Measurements from ENCODE around the gene CPSF7. TPM values are rescaled to one million over a fixed set of nuclear protein-coding genes. Genes with fewer than 3 reads are reported as not detected.

Gene CPSF7
- total RNA-seq, 5 donors from 2014 or later (not counting 1 experiment from before 2014, with no cell fraction given), result 104 to 144 (median 117) TPM

- H3K4me3 ChIP-seq (ENCODE audit: control insufficient read depth in 1 of 2, extremely low read depth in 1 of 2, low read length in 1 of 2), result no peak overlapping the region
- no peak overlapping the region for H3K27ac Mint-ChIP-seq
Measured at GRCh38 chr11:61447601-61448551, 18.1 kb upstream of the CPSF7 start.

DNA sequence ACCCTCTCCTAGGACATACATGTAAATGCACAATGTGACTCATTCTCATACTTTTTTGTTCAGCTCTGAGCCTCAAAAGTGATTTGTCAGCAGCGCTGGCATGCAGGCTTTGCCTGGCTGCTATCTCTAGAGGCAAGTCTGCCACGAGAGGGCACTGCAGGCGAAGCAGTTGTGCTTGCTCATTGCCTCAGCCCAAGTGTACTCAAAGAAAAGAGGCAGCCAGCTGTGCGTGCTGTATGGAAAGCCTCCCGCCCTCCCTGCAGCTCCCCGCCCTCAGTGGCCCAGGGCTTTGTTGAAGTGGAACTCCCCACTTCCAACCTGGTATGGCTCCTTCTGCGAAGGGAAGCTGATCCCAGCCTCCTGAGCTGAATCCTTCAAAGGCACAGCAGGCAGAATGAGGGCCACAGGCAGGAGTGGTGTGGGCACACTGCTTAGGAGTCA is 16.5 kb upstream of the CPSF7 start:
- peak; percentile 29 to 73 (median 60) for DNase-seq
- ATAC-seq (replicated peaks in 1 of 4), result peak; percentile 74 to 93 (median 82)
- ChIA-PET CTCF (interaction anchor here in 1 of 2 donors (2.6 kb wide), 1 partner anchor 71 kb away, joined by 9 read pairs; no protein-coding TSS in a partner anchor), POLR2A (no interaction called here)
- no peaks in the 10 kb centered on the region for H3K9me3 Mint-ChIP-seq
- peaks cover 52% of the 10 kb centered on the region for H3K36me3 Mint-ChIP-seq
- H3K4me1 ChIP-seq (ENCODE audit: control insufficient read depth in 1 of 2, extremely low read depth in 1 of 2, insufficient read depth in 2 of 2, low read length in 2 of 2), result peaks cover 0 to 5% of the 10 kb centered on the region in 2 experiments
- no peak overlapping the region for H3K4me3 ChIP-seq (ENCODE audit: control insufficient read depth in 1 of 2, extremely low read depth in 1 of 2, low read length in 1 of 2)
- no peaks in the 10 kb centered on the region for H3K9me3 ChIP-seq
- peaks cover 7 to 83% of the 10 kb centered on the region in 2 donors for H3K36me3 ChIP-seq (ENCODE audit: control insufficient read depth in 2 of 2, extremely low read depth in 1 of 2, insufficient read depth in 1 of 2, low read length in 1 of 2)
- 29% methylated on average over 6 of the region's 7 CpGs for WGBS (ENCODE audit: insufficient coverage)
- H3K4me1 Mint-ChIP-seq, result peaks cover 10 to 27% (median 20%) of the 10 kb centered on the region in 3 donors
- H3K27me3 ChIP-seq (replicated peaks in 1 of 2; ENCODE audit: control insufficient read depth in 2 of 2, extremely low read depth in 1 of 2, insufficient read depth in 2 of 2, low read length in 1 of 2), result no peaks in the 10 kb centered on the region
- H3K27ac Mint-ChIP-seq, result peak overlapping the region in 1 of 2 donors; percentile 22
- H3K27ac ChIP-seq (ENCODE audit: low read length), result no peak overlapping the region
- no peak overlapping the region for H3K4me3 Mint-ChIP-seq
- no peaks in the 10 kb centered on the region for H3K27me3 Mint-ChIP-seq

More at GRCh38 chr11:61447601-61448551, 18.1 kb upstream of the CPSF7 start:
- 65% methylated on average over 6 of the region's 12 CpGs for whole genome bisulfite sequencing (ENCODE audit: insufficient coverage)
- ChIA-PET POLR2A (no interaction called here), CTCF (interaction anchor here (0.8 to 2.6 kb wide), 4 partner anchors 13 to 69 kb away, joined by 3 to 9 read pairs (median 4); no protein-coding TSS in a partner anchor)
- H3K4me3 Mint-ChIP-seq, result no peak overlapping the region
- Histone ChIP-seq H3K4me1 (ENCODE audit: control insufficient read depth in 1 of 2, extremely low read depth in 1 of 2, insufficient read depth in 2 of 2, low read length in 2 of 2) (peaks cover 0 to 5% of the 10 kb centered on the region in 2 experiments), H3K9me3 (no peaks in the 10 kb centered on the region), H3K36me3 (ENCODE audit: control insufficient read depth in 2 of 2, extremely low read depth in 1 of 2, insufficient read depth in 1 of 2, low read length in 1 of 2) (peaks cover 3 to 81% of the 10 kb centered on the region in 2 donors), H3K27ac (ENCODE audit: low read length) (no peak overlapping the region), H3K27me3 (replicated peaks in 1 of 2; ENCODE audit: control insufficient read depth in 2 of 2, extremely low read depth in 1 of 2, insufficient read depth in 2 of 2, low read length in 1 of 2) (no peaks in the 10 kb centered on the region)
- no peak for DNase-seq
- ATAC-seq (replicated peaks in 1 of 4), result no peak
- H3K4me1 Mint-ChIP-seq, result peaks cover 6 to 20% (median 16%) of the 10 kb centered on the region in 3 donors
- H3K36me3 Mint-ChIP-seq, result peaks cover 54% of the 10 kb centered on the region
- no peaks in the 10 kb centered on the region for H3K9me3 Mint-ChIP-seq
- H3K27me3 Mint-ChIP-seq, result no peaks in the 10 kb centered on the region

DNA sequence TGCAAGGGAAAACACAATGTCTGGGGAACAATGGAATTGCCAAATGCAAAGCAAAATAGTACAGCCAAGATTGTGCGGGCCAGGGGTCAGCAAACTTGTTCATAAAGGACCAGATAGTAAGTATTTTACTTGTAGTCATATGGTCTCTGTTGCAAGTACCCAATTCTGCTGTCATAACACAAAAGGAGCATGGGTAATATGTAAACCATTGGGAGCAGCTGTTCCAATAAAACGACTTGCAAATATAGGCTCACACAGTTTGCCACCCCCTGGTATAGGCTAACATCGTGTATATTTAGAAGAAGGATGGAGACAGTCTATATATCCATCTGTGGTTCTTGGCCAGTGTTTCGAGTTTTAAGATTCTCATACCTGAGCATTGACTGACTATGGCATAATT is 15.7 kb upstream of the CPSF7 start:
- Histone ChIP-seq H3K27ac (ENCODE audit: low read length) (no peak overlapping the region), H3K4me3 (ENCODE audit: control insufficient read depth in 1 of 2, extremely low read depth in 1 of 2, low read length in 1 of 2) (no peak overlapping the region), H3K36me3 (ENCODE audit: control insufficient read depth in 2 of 2, extremely low read depth in 1 of 2, insufficient read depth in 1 of 2, low read length in 1 of 2) (peaks cover 7 to 80% of the 10 kb centered on the region in 2 donors), H3K9me3 (no peaks in the 10 kb centered on the region), H3K4me1 (ENCODE audit: control insufficient read depth in 1 of 2, extremely low read depth in 1 of 2, insufficient read depth in 2 of 2, low read length in 2 of 2) (peaks cover 0 to 5% of the 10 kb centered on the region in 2 experiments), H3K27me3 (replicated peaks in 1 of 2; ENCODE audit: control insufficient read depth in 2 of 2, extremely low read depth in 1 of 2, insufficient read depth in 2 of 2, low read length in 1 of 2) (no peaks in the 10 kb centered on the region)
- Mint-ChIP-seq H3K27ac (no peak overlapping the region), H3K27me3 (no peaks in the 10 kb centered on the region), H3K4me3 (no peak overlapping the region), H3K36me3 (peaks cover 51% of the 10 kb centered on the region), H3K9me3 (no peaks in the 10 kb centered on the region), H3K4me1 (peaks cover 10 to 24% (median 20%) of the 10 kb centered on the region in 3 donors)
- WGBS (ENCODE audit: insufficient coverage), result 95% methylated on average over 3 of the region's 4 CpGs
- ChIA-PET CTCF (interaction anchor here (0.6 to 2.6 kb wide), 3 partner anchors 33 to 610 kb away, joined by 3 to 9 read pairs (median 3); no protein-coding TSS in a partner anchor), POLR2A (interaction anchor here in 1 of 2 donors (0.5 kb wide), 1 partner anchor 13 kb away, joined by 3 read pairs; no protein-coding TSS in a partner anchor)
- DNase-seq (no peak), ATAC-seq (replicated peaks in 1 of 4) (no peak)

DNA sequence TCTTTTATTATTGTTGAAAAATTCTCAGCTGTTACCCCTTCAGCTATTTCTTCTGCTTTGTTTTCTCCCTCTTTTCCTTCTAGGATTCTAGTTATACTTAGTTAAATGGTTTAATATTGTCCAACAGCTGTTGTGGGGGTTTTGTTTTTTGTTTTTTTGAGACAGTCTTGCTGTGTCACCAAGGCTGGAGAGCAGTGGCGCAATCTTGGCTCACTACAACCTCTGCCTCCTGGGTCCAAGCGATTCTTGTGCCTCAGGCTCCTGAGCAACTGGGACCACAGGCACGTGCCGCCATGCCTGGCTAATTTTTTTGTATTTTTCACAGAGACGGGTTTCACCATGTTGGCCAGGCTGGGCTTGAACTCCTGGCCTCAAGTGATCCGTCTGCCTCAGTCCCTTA is 12.8 kb upstream of the CPSF7 start:
- Mint-ChIP-seq H3K36me3 (peaks cover 49% of the 10 kb centered on the region), H3K4me3 (no peak overlapping the region), H3K9me3 (no peaks in the 10 kb centered on the region), H3K27ac (no peak overlapping the region), H3K27me3 (no peaks in the 10 kb centered on the region), H3K4me1 (peaks cover 10 to 20% (median 19%) of the 10 kb centered on the region in 3 donors)
- Histone ChIP-seq H3K36me3 (ENCODE audit: control insufficient read depth in 2 of 2, extremely low read depth in 1 of 2, insufficient read depth in 1 of 2, low read length in 1 of 2) (peaks cover 4 to 76% of the 10 kb centered on the region in 2 donors), H3K4me3 (ENCODE audit: control insufficient read depth in 1 of 2, extremely low read depth in 1 of 2, low read length in 1 of 2) (no peak overlapping the region), H3K27me3 (replicated peaks in 1 of 2; ENCODE audit: control insufficient read depth in 2 of 2, extremely low read depth in 1 of 2, insufficient read depth in 2 of 2, low read length in 1 of 2) (no peaks in the 10 kb centered on the region), H3K4me1 (ENCODE audit: control insufficient read depth in 1 of 2, extremely low read depth in 1 of 2, insufficient read depth in 2 of 2, low read length in 2 of 2) (peaks cover 0 to 5% of the 10 kb centered on the region in 2 experiments), H3K9me3 (no peaks in the 10 kb centered on the region), H3K27ac (ENCODE audit: low read length) (no peak overlapping the region)
- CTCF ChIA-PET, result no interaction called here
- POLR2A ChIA-PET, result no interaction called here
- ATAC-seq (replicated peaks in 1 of 4) (no peak), DNase-seq (no peak)
- WGBS (ENCODE audit: insufficient coverage), result 97% methylated on average over 6 of the region's 6 CpGs

DNA sequence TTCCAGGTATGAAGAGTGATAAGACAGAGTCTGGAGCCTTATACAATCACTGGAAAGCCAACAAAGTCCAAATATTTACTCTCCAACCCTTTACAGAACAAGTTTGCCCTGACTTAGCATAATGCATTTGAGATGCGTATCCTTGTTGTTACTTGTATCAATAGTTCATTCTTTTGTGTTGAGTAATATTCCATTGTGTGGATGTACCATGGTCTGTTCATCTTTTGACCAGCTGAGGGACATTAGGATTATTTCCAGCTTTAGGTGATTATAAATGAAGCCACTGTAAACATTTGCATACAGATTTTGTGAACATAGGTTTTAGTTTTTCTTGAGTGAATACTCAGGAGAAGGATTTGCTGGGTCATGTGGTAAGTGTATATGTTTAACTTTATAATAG is 9.8 kb upstream of the CPSF7 start:
- no peaks in the 10 kb centered on the region for H3K9me3 Mint-ChIP-seq
- H3K27ac Mint-ChIP-seq, result no peak overlapping the region
- DNase-seq, result no peak
- no peak overlapping the region for H3K4me3 ChIP-seq (ENCODE audit: control insufficient read depth in 1 of 2, extremely low read depth in 1 of 2, low read length in 1 of 2)
- ChIA-PET CTCF (interaction anchor here (0.6 to 1.6 kb wide), 3 partner anchors 8 to 109 kb away, joined by 3 to 5 read pairs (median 4); no protein-coding TSS in a partner anchor), POLR2A (no interaction called here)
- no peaks in the 10 kb centered on the region for H3K27me3 ChIP-seq (replicated peaks in 1 of 2; ENCODE audit: control insufficient read depth in 2 of 2, extremely low read depth in 1 of 2, insufficient read depth in 2 of 2, low read length in 1 of 2)
- H3K27me3 Mint-ChIP-seq, result no peaks in the 10 kb centered on the region
- peaks cover 32 to 36% (median 32%) of the 10 kb centered on the region in 3 donors for H3K4me1 Mint-ChIP-seq
- H3K4me1 ChIP-seq (ENCODE audit: control insufficient read depth in 1 of 2, extremely low read depth in 1 of 2, insufficient read depth in 2 of 2, low read length in 2 of 2), result peaks cover 3 to 14% of the 10 kb centered on the region in 2 experiments
- ATAC-seq (replicated peaks in 1 of 4), result no peak
- peaks cover 6 to 62% of the 10 kb centered on the region in 2 donors for H3K36me3 ChIP-seq (ENCODE audit: control insufficient read depth in 2 of 2, extremely low read depth in 1 of 2, insufficient read depth in 1 of 2, low read length in 1 of 2)
- H3K36me3 Mint-ChIP-seq, result peaks cover 45% of the 10 kb centered on the region
- no CpG with 5 or more reads among the region's 1 CpG for WGBS (ENCODE audit: insufficient coverage)
- H3K4me3 Mint-ChIP-seq, result no peak overlapping the region
- H3K27ac ChIP-seq (ENCODE audit: low read length), result no peak overlapping the region
- no peaks in the 10 kb centered on the region for H3K9me3 ChIP-seq

DNA sequence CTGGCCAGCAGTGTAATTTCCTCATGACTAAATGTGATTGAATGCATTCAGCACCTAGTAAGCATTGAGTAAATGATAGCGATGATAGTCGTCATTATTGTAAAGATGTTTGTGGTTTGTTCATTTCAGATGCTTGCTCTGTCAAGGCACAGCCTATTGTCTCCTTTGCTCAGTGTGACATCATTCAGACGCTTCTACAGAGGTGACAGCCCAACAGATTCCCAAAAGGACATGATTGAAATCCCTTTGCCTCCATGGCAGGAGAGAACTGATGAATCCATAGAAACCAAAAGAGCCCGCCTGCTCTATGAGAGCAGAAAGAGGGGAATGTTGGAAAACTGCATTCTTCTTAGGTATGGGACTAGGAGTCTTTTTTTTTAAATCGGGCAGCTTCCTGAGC is 7.7 kb upstream of the CPSF7 start:
- Histone ChIP-seq H3K27me3 (replicated peaks in 1 of 2; ENCODE audit: control insufficient read depth in 2 of 2, extremely low read depth in 1 of 2, insufficient read depth in 2 of 2, low read length in 1 of 2) (no peaks in the 10 kb centered on the region), H3K36me3 (ENCODE audit: control insufficient read depth in 2 of 2, extremely low read depth in 1 of 2, insufficient read depth in 1 of 2, low read length in 1 of 2) (peaks cover 6 to 57% of the 10 kb centered on the region in 2 donors), H3K27ac (ENCODE audit: low read length) (no peak overlapping the region), H3K4me1 (ENCODE audit: control insufficient read depth in 1 of 2, extremely low read depth in 1 of 2, insufficient read depth in 2 of 2, low read length in 2 of 2) (peaks cover 3 to 19% of the 10 kb centered on the region in 2 experiments), H3K4me3 (ENCODE audit: control insufficient read depth in 1 of 2, extremely low read depth in 1 of 2, low read length in 1 of 2) (no peak overlapping the region), H3K9me3 (no peaks in the 10 kb centered on the region)
- POLR2A ChIA-PET, result no interaction called here
- CTCF ChIA-PET, result no interaction called here
- Mint-ChIP-seq H3K4me3 (no peak overlapping the region), H3K9me3 (no peaks in the 10 kb centered on the region), H3K4me1 (peaks cover 33 to 43% (median 41%) of the 10 kb centered on the region in 3 donors), H3K27ac (no peak overlapping the region), H3K36me3 (peaks cover 39% of the 10 kb centered on the region), H3K27me3 (no peaks in the 10 kb centered on the region)
- ATAC-seq (replicated peaks in 1 of 4) (no peak), DNase-seq (no peak)
- 94% methylated on average over 3 of the region's 5 CpGs for WGBS (ENCODE audit: insufficient coverage)

Measured in T-cell (primary cell).